Esophagus squamous epithelium (tissue), 4 donors: ENCODE data around the gene GOSR1.

Experiments used
- POLR2A ChIP-seq, 4 donors: fragments of 450-650 bp; IDR thresholded peaks; one replicate each; pipeline ENCODE4 v1.6.1; 2017; ENCODE audit warnings: antibody characterized with exemption in 4 of 4, mild to moderate bottlenecking in 4 of 4, moderate library complexity in 3 of 4
- TF ChIP-seq, protein P1 (sequence below), 6 experiments: fragments of 450-650 bp in 4 of 6; fragments of 200-600 bp in 2 of 6; sonication (generic) in 2 of 6; IDR thresholded peaks; one replicate each; pipeline ENCODE4 v1.5.1; 2016 to 2019; ENCODE audit warnings: antibody characterized with exemption in 6 of 6, mild to moderate bottlenecking in 4 of 6, moderate library complexity in 4 of 6

DNA sequence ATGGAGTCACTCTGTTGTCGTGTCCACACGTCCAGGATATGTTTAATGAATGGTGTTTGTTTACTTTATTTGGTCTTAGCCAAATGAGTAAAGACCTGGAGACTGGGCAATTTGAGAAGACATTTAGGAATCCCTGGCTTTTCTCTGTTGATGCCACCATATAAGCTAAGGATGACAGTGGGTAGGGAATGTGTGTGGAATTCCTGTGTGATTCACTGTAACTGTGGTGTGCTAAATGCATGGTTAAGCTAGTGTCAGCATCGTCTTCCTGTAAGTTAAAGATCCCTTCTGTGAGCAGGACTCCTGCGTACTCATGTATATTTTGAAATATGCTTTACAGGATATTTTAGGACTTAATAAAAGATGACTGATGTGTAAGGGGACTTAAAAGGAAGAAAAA, 26.4 kb downstream of the GOSR1 start:
- TF ChIP-seq, protein P1, sequence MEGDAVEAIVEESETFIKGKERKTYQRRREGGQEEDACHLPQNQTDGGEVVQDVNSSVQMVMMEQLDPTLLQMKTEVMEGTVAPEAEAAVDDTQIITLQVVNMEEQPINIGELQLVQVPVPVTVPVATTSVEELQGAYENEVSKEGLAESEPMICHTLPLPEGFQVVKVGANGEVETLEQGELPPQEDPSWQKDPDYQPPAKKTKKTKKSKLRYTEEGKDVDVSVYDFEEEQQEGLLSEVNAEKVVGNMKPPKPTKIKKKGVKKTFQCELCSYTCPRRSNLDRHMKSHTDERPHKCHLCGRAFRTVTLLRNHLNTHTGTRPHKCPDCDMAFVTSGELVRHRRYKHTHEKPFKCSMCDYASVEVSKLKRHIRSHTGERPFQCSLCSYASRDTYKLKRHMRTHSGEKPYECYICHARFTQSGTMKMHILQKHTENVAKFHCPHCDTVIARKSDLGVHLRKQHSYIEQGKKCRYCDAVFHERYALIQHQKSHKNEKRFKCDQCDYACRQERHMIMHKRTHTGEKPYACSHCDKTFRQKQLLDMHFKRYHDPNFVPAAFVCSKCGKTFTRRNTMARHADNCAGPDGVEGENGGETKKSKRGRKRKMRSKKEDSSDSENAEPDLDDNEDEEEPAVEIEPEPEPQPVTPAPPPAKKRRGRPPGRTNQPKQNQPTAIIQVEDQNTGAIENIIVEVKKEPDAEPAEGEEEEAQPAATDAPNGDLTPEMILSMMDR (IDR thresholded peaks at IDR 0.05): no peak
- TF ChIP-seq POLR2A (IDR thresholded peaks at IDR 0.05): no peak
